Trophoblast cell (in vitro differentiated cells and primary cell): ENCODE measurements around the gene MTCH2.

Experiments used
- DNase-seq, 2 donors: peaks; one replicate each; pipeline ENCODE4 v3.0.0-alpha.2; 2016
- H2AFZ ChIP-seq: 2 replicates; pipeline ENCODE4 v1.6.1; 2013; ENCODE audit warnings: low read length, moderate library complexity, mild to moderate bottlenecking; ENCODE audit not compliant: insufficient read depth, poor library complexity
- H2AK5ac ChIP-seq: 2 replicates; pipeline ENCODE4 v1.6.1; 2013; ENCODE audit warnings: mild to moderate bottlenecking, low read length
- H2BK120ac ChIP-seq: 2 replicates; pipeline ENCODE4 v1.6.1; 2013; ENCODE audit warnings: low read length, mild to moderate bottlenecking, moderate library complexity; ENCODE audit not compliant: insufficient read depth, poor library complexity
- H2BK12ac ChIP-seq: 2 replicates; pipeline ENCODE4 v1.6.1; 2013; ENCODE audit warnings: mild to moderate bottlenecking, low read length, moderate library complexity
- H2BK5ac ChIP-seq: 2 replicates; pipeline ENCODE4 v1.6.1; 2013; ENCODE audit warnings: low read length, low read depth, moderate library complexity, mild to moderate bottlenecking; ENCODE audit not compliant: poor library complexity
- H3K14ac ChIP-seq: 2 replicates; pipeline ENCODE4 v1.6.1; 2013; ENCODE audit warnings: mild to moderate bottlenecking, low read length
- H3K18ac ChIP-seq: 2 replicates; pipeline ENCODE4 v1.6.1; 2013; ENCODE audit warnings: mild to moderate bottlenecking, low read length
- H3K23ac ChIP-seq: 2 replicates; pipeline ENCODE4 v1.6.1; 2013; ENCODE audit warnings: low read length
- H3K27ac ChIP-seq: 2 replicates; pipeline ENCODE4 v1.5.1; 2013; ENCODE audit warnings: low read depth, mild to moderate bottlenecking, inconsistent platforms, low read length, moderate library complexity
- H3K27me3 ChIP-seq: 2 replicates; pipeline ENCODE4 v1.6.1; 2013; ENCODE audit warnings: inconsistent platforms, mild to moderate bottlenecking, low read length, moderate library complexity; ENCODE audit not compliant: insufficient read depth
- H3K36me3 ChIP-seq, 2 experiments: 1 replicate in 1 of 2; 2 replicates in 1 of 2; pipeline ENCODE4 v1.6.1; 2013; ENCODE audit warnings: low read length in 2 of 2, mild to moderate bottlenecking in 2 of 2, moderate library complexity in 1 of 2; ENCODE audit not compliant: insufficient read depth in 2 of 2, control insufficient read depth in 1 of 2
- H3K4ac ChIP-seq: 2 replicates; pipeline ENCODE4 v1.6.1; 2013; ENCODE audit warnings: low read depth, mild to moderate bottlenecking, low read length, moderate library complexity
- H3K4me1 ChIP-seq, 2 experiments: 1 replicate in 1 of 2; 2 replicates in 1 of 2; pipeline ENCODE4 v1.6.1; 2013; ENCODE audit warnings: low read length in 2 of 2, mild to moderate bottlenecking in 2 of 2, moderate library complexity in 1 of 2; ENCODE audit not compliant: insufficient read depth in 2 of 2, control insufficient read depth in 1 of 2
- H3K4me2 ChIP-seq: 2 replicates; pipeline ENCODE4 v1.6.1; 2013; ENCODE audit warnings: inconsistent platforms, mild to moderate bottlenecking, low read length, moderate library complexity
- H3K4me3 ChIP-seq: 2 replicates; pipeline ENCODE4 v1.5.1; 2013; ENCODE audit warnings: mild to moderate bottlenecking, low read depth, low read length, inconsistent platforms
- H3K79me1 ChIP-seq: one replicate; pipeline ENCODE4 v1.6.1; 2013; ENCODE audit warnings: low read length
- H3K79me2 ChIP-seq: 2 replicates; pipeline ENCODE4 v1.6.1; 2013; ENCODE audit warnings: low read length, mild to moderate bottlenecking; ENCODE audit not compliant: control insufficient read depth, insufficient read depth, poor library complexity
- H3K9ac ChIP-seq: 2 replicates; pipeline ENCODE4 v1.6.1; 2013; ENCODE audit warnings: mild to moderate bottlenecking, low read length
- H3K9me3 ChIP-seq: 2 replicates; pipeline ENCODE4 v1.6.1; 2013; ENCODE audit warnings: low read depth, mild to moderate bottlenecking, control low read depth, inconsistent platforms, low read length; ENCODE audit not compliant: insufficient read depth
- H4K12ac ChIP-seq: 2 replicates; pipeline ENCODE4 v1.6.1; 2013; ENCODE audit warnings: low read depth, mild to moderate bottlenecking, low read length, moderate library complexity
- H4K8ac ChIP-seq: 2 replicates; pipeline ENCODE4 v1.6.1; 2013; ENCODE audit warnings: low read depth, mild to moderate bottlenecking, low read length, moderate library complexity
- H4K91ac ChIP-seq: one replicate; pipeline ENCODE4 v1.6.1; 2013; ENCODE audit warnings: low read depth, mild to moderate bottlenecking, low read length, moderate library complexity
- WGBS: extraction: QIAGEN DNeasy Blood & Tissue Kit; methylation state at CpG from one replicate; pipeline ENCODE4 v1.1.7; 2013; ENCODE audit warnings: missing lambda C conversion rate; ENCODE audit not compliant: insufficient read length, insufficient coverage; ENCODE audit errors: extremely low coverage; 5-methylcytosine and 5-hydroxymethylcytosine counted together

Gene MTCH2

GRCh38 chr11:47617417-47617809 lies 24.9 kb downstream of the MTCH2 start:
- Histone ChIP-seq H2BK120ac (no peak overlapping the region), H3K4me1 (no peaks in the 10 kb centered on the region), H2BK5ac (no peak overlapping the region), H3K14ac (no peak overlapping the region), H3K79me1 (no peaks in the 10 kb centered on the region), H2AK5ac (no peak overlapping the region), H3K4ac (no peak overlapping the region), H2BK12ac (no peak overlapping the region), H4K12ac (no peak overlapping the region), H3K9ac (no peak overlapping the region), H3K4me2 (no peak overlapping the region), H3K79me2 (no peaks in the 10 kb centered on the region), H3K9me3 (no peaks in the 10 kb centered on the region), H3K27ac (no peak overlapping the region), H3K36me3 (peaks cover 20 to 24% of the 10 kb centered on the region in 2 experiments), H2AFZ (no peak overlapping the region), H4K8ac (no peak overlapping the region), H3K4me3 (no peak overlapping the region), H3K27me3 (no peaks in the 10 kb centered on the region), H3K18ac (no peak overlapping the region), H4K91ac (no peak overlapping the region), H3K23ac (no peak overlapping the region)
- no peak for DNase-seq
- whole genome bisulfite sequencing = no CpG with 5 or more reads among the region's 3 CpGs

- H3K79me1 ChIP-seq = no peaks in the 10 kb centered on the region
These were observed 25.5 kb downstream of the MTCH2 start for GRCh38 chr11:47616726-47617416.

GRCh38 chr11:47615249-47615648 lies 27.1 kb downstream of the MTCH2 start:
- H2BK5ac ChIP-seq = no peak overlapping the region
- H3K27ac ChIP-seq = no peak overlapping the region
- H4K8ac ChIP-seq = no peak overlapping the region
- no peak overlapping the region for H3K18ac ChIP-seq
- H2AK5ac ChIP-seq = no peak overlapping the region
- H3K4me1 ChIP-seq = no peaks in the 10 kb centered on the region
- H3K79me2 ChIP-seq = no peaks in the 10 kb centered on the region
- H2BK120ac ChIP-seq = no peak overlapping the region
- H3K27me3 ChIP-seq = no peaks in the 10 kb centered on the region
- H3K9me3 ChIP-seq = no peaks in the 10 kb centered on the region
- H2AFZ ChIP-seq = no peak overlapping the region
- no peak overlapping the region for H3K14ac ChIP-seq
- no peak overlapping the region for H4K12ac ChIP-seq
- H3K79me1 ChIP-seq = no peaks in the 10 kb centered on the region
- H3K4me2 ChIP-seq = no peak overlapping the region
- H3K9ac ChIP-seq = no peak overlapping the region
- no peak overlapping the region for H3K23ac ChIP-seq
- no peak overlapping the region for H2BK12ac ChIP-seq
- H3K4ac ChIP-seq = no peak overlapping the region
- H3K4me3 ChIP-seq = no peak overlapping the region
- H3K36me3 ChIP-seq = peaks cover 12 to 13% of the 10 kb centered on the region in 2 experiments
- no peak overlapping the region for H4K91ac ChIP-seq
- DNase-seq = no peak

More at GRCh38 chr11:47616726-47617416, 25.5 kb downstream of the MTCH2 start:
- no peak overlapping the region for H4K12ac ChIP-seq
- H3K4me3 ChIP-seq = no peak overlapping the region
- H3K9me3 ChIP-seq = no peaks in the 10 kb centered on the region
- H3K27me3 ChIP-seq = no peaks in the 10 kb centered on the region
- DNase-seq = peak in 1 of 2 donors; percentile 49
- H2BK120ac ChIP-seq = no peak overlapping the region
- no peak overlapping the region for H3K9ac ChIP-seq
- no peaks in the 10 kb centered on the region for H3K79me2 ChIP-seq
- no peak overlapping the region for H3K4me2 ChIP-seq
- H3K14ac ChIP-seq = no peak overlapping the region
- no peak overlapping the region for H4K91ac ChIP-seq
- no peak overlapping the region for H3K23ac ChIP-seq
- H3K27ac ChIP-seq = no peak overlapping the region
- no peak overlapping the region for H2BK5ac ChIP-seq
- no CpG with 5 or more reads among the region's 10 CpGs for WGBS
- H2AFZ ChIP-seq = no peak overlapping the region
- no peak overlapping the region for H3K18ac ChIP-seq
- no peak overlapping the region for H3K4ac ChIP-seq
- H2BK12ac ChIP-seq = no peak overlapping the region
- H3K36me3 ChIP-seq = peaks cover 20 to 23% of the 10 kb centered on the region in 2 experiments
- no peaks in the 10 kb centered on the region for H3K4me1 ChIP-seq
- no peak overlapping the region for H4K8ac ChIP-seq
- no peak overlapping the region for H2AK5ac ChIP-seq

GRCh38 chr11:47611348-47611794 lies 31.0 kb downstream of the MTCH2 start:
- H2BK12ac ChIP-seq = no peak overlapping the region
- DNase-seq = no peak
- no peaks in the 10 kb centered on the region for H3K79me2 ChIP-seq
- H3K23ac ChIP-seq = no peak overlapping the region
- no peak overlapping the region for H4K91ac ChIP-seq
- H4K8ac ChIP-seq = no peak overlapping the region
- H2BK120ac ChIP-seq = no peak overlapping the region
- no peaks in the 10 kb centered on the region for H3K9me3 ChIP-seq
- no peak overlapping the region for H2AFZ ChIP-seq
- H3K4me2 ChIP-seq = no peak overlapping the region
- H3K4me1 ChIP-seq = peaks cover 3 to 11% of the 10 kb centered on the region in 2 experiments
- no peak overlapping the region for H3K14ac ChIP-seq
- H3K4me3 ChIP-seq = no peak overlapping the region
- no peak overlapping the region for H3K9ac ChIP-seq
- no peak overlapping the region for H3K27ac ChIP-seq
- H3K4ac ChIP-seq = no peak overlapping the region
- H3K36me3 ChIP-seq = peaks cover 2 to 3% of the 10 kb centered on the region in 2 experiments
- H2AK5ac ChIP-seq = no peak overlapping the region
- H4K12ac ChIP-seq = no peak overlapping the region
- H3K79me1 ChIP-seq = no peaks in the 10 kb centered on the region
- H3K27me3 ChIP-seq = no peaks in the 10 kb centered on the region
- no CpG with 5 or more reads among the region's 6 CpGs for WGBS
- H2BK5ac ChIP-seq = no peak overlapping the region
- no peak overlapping the region for H3K18ac ChIP-seq
